Measurements from ENCODE around the gene SHCBP1.

SHCBP1 gene

DNA sequence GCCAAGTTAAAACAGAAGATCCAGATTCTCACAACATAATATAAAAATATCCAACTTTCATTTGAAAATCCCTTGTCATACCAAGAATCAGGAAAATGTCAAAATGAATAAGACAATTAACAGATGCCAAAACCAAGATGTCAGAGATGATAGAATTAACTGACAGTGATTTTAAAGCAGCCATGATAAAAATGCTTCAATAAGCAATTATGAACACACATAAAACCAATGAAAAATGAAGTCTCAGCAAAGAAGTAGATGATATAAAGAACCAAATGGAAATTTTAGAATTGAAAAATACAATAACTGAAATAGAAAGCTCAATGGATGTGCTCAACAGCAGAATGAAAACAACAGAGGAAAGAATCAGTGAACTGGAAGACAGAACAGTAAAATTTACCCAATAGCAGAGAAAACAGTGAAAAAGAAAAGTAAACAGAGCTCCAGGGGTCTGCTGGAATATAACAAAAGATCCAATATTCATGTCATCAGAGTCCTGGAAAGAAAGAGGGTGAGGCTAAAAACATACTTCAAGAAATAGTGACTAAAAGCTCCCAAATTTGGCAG, 35.1 kb downstream of the SHCBP1 start:
- Mint-ChIP-seq H3K27me3 (ENCODE audit: low read depth) (no peaks in the 10 kb centered on the region), H3K36me3 (ENCODE audit: low read depth) (peaks cover 77% of the 10 kb centered on the region), H3K27ac (no peak overlapping the region), H3K4me3 (no peak overlapping the region), H3K9me3 (peaks cover 33% of the 10 kb centered on the region), H3K4me1 (no peaks in the 10 kb centered on the region)
- TF ChIP-seq CTCF (IDR thresholded peaks at IDR 0.05; ENCODE audit: unreplicated experiment in 3 of 3), result no peak

- Mint-ChIP-seq H3K36me3 (ENCODE audit: low read depth) (peaks cover 55% of the 10 kb centered on the region), H3K4me1 (no peaks in the 10 kb centered on the region), H3K27me3 (ENCODE audit: low read depth) (no peaks in the 10 kb centered on the region)
These were observed 38.1 kb downstream of the SHCBP1 start for GRCh38 chr16:46583036-46583435.

GRCh38 chr16:46582313-46582712, 38.9 kb downstream of the SHCBP1 start:
- no peak for TF ChIP-seq CTCF (IDR thresholded peaks at IDR 0.05; ENCODE audit: unreplicated experiment in 3 of 3)
- no peak overlapping the region for H3K4me3 Mint-ChIP-seq
- no peaks in the 10 kb centered on the region for H3K4me1 Mint-ChIP-seq
- H3K27ac Mint-ChIP-seq, result no peak overlapping the region
- peaks cover 17% of the 10 kb centered on the region for H3K9me3 Mint-ChIP-seq
- peaks cover 49% of the 10 kb centered on the region for H3K36me3 Mint-ChIP-seq (ENCODE audit: low read depth)
- no peaks in the 10 kb centered on the region for H3K27me3 Mint-ChIP-seq (ENCODE audit: low read depth)

More at GRCh38 chr16:46583036-46583435, 38.1 kb downstream of the SHCBP1 start:
- Mint-ChIP-seq H3K9me3 (peaks cover 22% of the 10 kb centered on the region), H3K4me3 (no peak overlapping the region), H3K27ac (no peak overlapping the region)
- no peak for TF ChIP-seq CTCF (IDR thresholded peaks at IDR 0.05; ENCODE audit: unreplicated experiment in 3 of 3)

DNA sequence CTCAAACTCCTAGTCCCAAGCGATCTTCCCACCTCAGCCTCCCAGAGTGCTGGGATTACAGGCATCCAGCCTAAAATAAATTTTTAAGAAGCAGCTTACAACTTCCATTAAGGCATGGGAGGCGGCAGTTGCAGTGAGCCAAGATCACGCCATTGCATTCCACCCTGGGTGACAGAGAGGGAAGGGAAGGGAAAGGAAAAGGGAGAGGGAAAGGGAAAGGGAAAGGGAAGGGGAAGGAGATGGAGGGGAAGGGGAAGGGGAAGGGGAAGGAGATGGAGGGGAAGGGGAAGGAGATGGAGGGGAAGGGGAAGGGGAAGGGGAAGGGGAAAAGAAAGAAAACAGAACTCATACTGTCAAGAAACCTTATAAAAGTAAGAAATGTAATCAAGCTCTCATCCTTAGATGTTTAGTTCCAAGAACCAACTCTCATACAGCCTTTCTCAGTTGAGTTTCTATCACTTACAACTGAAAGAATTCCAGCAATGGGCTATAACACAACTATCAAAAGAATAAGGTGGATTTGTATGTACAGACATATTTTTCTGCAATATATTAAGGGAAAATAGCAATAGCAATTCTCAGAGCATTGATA, 43.1 kb downstream of the SHCBP1 start:
- Mint-ChIP-seq H3K36me3 (ENCODE audit: low read depth) (peaks cover 17% of the 10 kb centered on the region), H3K9me3 (no peaks in the 10 kb centered on the region), H3K4me1 (no peaks in the 10 kb centered on the region), H3K4me3 (no peak overlapping the region), H3K27ac (no peak overlapping the region), H3K27me3 (ENCODE audit: low read depth) (no peaks in the 10 kb centered on the region)
- no peak for TF ChIP-seq CTCF (IDR thresholded peaks at IDR 0.05; ENCODE audit: unreplicated experiment in 3 of 3)

GRCh38 chr16:46573834-46574159, 47.4 kb downstream of the SHCBP1 start:
- Mint-ChIP-seq H3K36me3 (ENCODE audit: low read depth) (no peaks in the 10 kb centered on the region), H3K4me1 (no peaks in the 10 kb centered on the region), H3K27me3 (ENCODE audit: low read depth) (no peaks in the 10 kb centered on the region), H3K9me3 (peaks cover 5% of the 10 kb centered on the region), H3K27ac (no peak overlapping the region), H3K4me3 (no peak overlapping the region)
- TF ChIP-seq CTCF (IDR thresholded peaks at IDR 0.05; ENCODE audit: unreplicated experiment in 3 of 3), result no peak
